ENCODE data around the gene ACVR1. TPM values are rescaled to one million over a fixed set of nuclear protein-coding genes. Genes with fewer than 3 reads are reported as not detected.

Gene ACVR1
- total and polyA plus RNA-seq, 4 donors = 9.5 to 53.4 (median 33.8) TPM

DNA sequence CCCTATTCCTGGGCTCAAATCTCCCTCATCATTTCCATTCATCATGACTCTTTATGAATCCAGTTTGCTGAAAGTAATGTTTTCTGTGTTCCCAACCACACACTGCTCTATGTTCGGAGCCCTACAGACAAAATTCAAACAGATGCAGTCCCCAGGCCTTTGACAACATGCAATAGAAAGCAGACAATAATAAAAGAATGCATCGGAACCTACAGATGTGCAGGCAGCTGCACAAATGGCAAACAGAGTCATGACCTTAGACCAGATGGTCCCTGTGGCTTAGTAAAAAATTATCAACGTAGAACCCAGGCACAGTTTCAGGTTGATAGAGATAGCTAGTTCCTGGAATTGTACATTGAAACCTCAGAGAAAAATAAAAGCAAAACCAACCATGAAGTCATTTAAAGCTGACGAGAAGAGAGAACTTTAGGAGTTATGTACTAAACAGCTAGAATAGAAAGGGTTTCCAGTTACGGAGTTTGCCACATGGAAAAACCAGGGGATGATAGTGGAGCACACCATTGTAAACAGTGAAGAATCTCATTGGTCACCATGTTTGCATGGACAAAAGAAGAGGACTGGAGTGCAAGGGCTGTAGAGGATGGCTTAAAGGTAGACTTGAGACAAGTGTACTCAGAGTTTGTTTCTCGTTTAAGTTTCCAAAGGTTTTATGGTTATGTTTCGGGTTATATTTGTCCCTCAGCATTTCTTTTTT lies 23.2 kb upstream of the ACVR1 start:
- intact Hi-C loops (cut with DNase I) = no loop called here
- DNase-seq (no peak), ATAC-seq (ENCODE audit: low FRiP score) (no peak)
- H3K9me3 ChIP-seq (ENCODE audit: control insufficient read depth, low read length) = no peaks in the 10 kb centered on the region
- H3K36me3 ChIP-seq (ENCODE audit: control insufficient read depth in 1 of 2, insufficient read depth in 2 of 2, low read length in 1 of 2) = no peaks in the 10 kb centered on the region
- no peak overlapping the region for H3K27ac ChIP-seq (ENCODE audit: low read depth in 1 of 2, low read length in 2 of 2)
- H3K27me3 ChIP-seq (ENCODE audit: control insufficient read depth in 1 of 2, insufficient read depth in 2 of 2, low read length in 1 of 2) = no peaks in the 10 kb centered on the region
- WGBS, 2 donors = 90 to 91% methylated on average over 7 of the region's 7 CpGs
- H3K4me1 ChIP-seq (ENCODE audit: control insufficient read depth in 1 of 2, insufficient read depth in 2 of 2, low read length in 2 of 2) = no peaks in the 10 kb centered on the region
- H3K4me3 ChIP-seq (ENCODE audit: low read length in 2 of 2) = no peak overlapping the region

DNA sequence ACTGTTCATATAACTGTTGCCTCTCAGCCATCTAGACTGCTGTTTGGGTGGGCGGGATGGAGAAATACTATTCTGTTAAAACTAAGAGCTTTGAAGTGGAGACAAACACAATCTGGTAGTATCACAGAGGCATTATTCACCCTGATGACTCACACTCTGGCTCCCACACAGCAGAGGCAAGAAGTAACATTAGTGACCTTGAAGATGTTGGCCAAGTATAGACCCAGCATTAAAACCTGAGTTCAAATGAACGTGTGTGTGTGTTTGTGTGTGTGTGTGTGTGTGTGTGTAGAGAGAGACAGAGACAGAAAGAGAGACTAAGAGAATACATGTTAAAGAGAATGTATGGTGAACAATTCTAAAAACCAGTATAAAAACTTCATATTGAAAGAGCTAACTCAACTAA lies 22.5 kb upstream of the ACVR1 start:
- no peak overlapping the region for H3K27ac ChIP-seq (ENCODE audit: low read depth in 1 of 2, low read length in 2 of 2)
- ATAC-seq (ENCODE audit: low FRiP score) = no peak
- H3K4me1 ChIP-seq (ENCODE audit: control insufficient read depth in 1 of 2, insufficient read depth in 2 of 2, low read length in 2 of 2) = no peaks in the 10 kb centered on the region
- H3K27me3 ChIP-seq (ENCODE audit: control insufficient read depth in 1 of 2, insufficient read depth in 2 of 2, low read length in 1 of 2) = no peaks in the 10 kb centered on the region
- no peak overlapping the region for H3K4me3 ChIP-seq (ENCODE audit: low read length in 2 of 2)
- no peak for DNase-seq
- no peaks in the 10 kb centered on the region for H3K36me3 ChIP-seq (ENCODE audit: control insufficient read depth in 1 of 2, insufficient read depth in 2 of 2, low read length in 1 of 2)
- 40 to 50% methylated on average over 2 of the region's 2 CpGs for WGBS, 2 donors
- intact Hi-C loops (cut with DNase I) = no loop called here
- H3K9me3 ChIP-seq (ENCODE audit: control insufficient read depth, low read length) = no peaks in the 10 kb centered on the region

GRCh38 chr2:157897106-157897971 lies 21.2 kb upstream of the ACVR1 start:
- no peak overlapping the region for H3K4me3 ChIP-seq (ENCODE audit: low read length in 2 of 2)
- intact Hi-C loops (cut with DNase I) = no loop called here
- H3K36me3 ChIP-seq (ENCODE audit: control insufficient read depth in 1 of 2, insufficient read depth in 2 of 2, low read length in 1 of 2) = peaks cover 0 to 2% of the 10 kb centered on the region in 2 donors
- H3K27ac ChIP-seq (ENCODE audit: low read depth in 1 of 2, low read length in 2 of 2) = no peak overlapping the region
- no peaks in the 10 kb centered on the region for H3K9me3 ChIP-seq (ENCODE audit: control insufficient read depth, low read length)
- no peaks in the 10 kb centered on the region for H3K27me3 ChIP-seq (ENCODE audit: control insufficient read depth in 1 of 2, insufficient read depth in 2 of 2, low read length in 1 of 2)
- no peaks in the 10 kb centered on the region for H3K4me1 ChIP-seq (ENCODE audit: control insufficient read depth in 1 of 2, insufficient read depth in 2 of 2, low read length in 2 of 2)
- ATAC-seq (ENCODE audit: low FRiP score) (no peak), DNase-seq (no peak)
- WGBS, 2 donors = 91 to 92% methylated on average over 4 of the region's 4 CpGs

GRCh38 chr2:157895531-157895930 lies 19.4 kb upstream of the ACVR1 start:
- H3K27me3 ChIP-seq (ENCODE audit: control insufficient read depth in 1 of 2, insufficient read depth in 2 of 2, low read length in 1 of 2) = no peaks in the 10 kb centered on the region
- WGBS, 2 donors = 89 to 95% methylated on average over 2 of the region's 2 CpGs
- no peak for ATAC-seq (ENCODE audit: low FRiP score)
- H3K27ac ChIP-seq (ENCODE audit: low read depth in 1 of 2, low read length in 2 of 2) = no peak overlapping the region
- H3K4me3 ChIP-seq (ENCODE audit: low read length in 2 of 2) = no peak overlapping the region
- no peaks in the 10 kb centered on the region for H3K4me1 ChIP-seq (ENCODE audit: control insufficient read depth in 1 of 2, insufficient read depth in 2 of 2, low read length in 2 of 2)
- intact Hi-C loops (cut with DNase I) = no loop called here
- no peak for DNase-seq
- no peaks in the 10 kb centered on the region for H3K9me3 ChIP-seq (ENCODE audit: control insufficient read depth, low read length)
- H3K36me3 ChIP-seq (ENCODE audit: control insufficient read depth in 1 of 2, insufficient read depth in 2 of 2, low read length in 1 of 2) = peaks cover 0 to 2% of the 10 kb centered on the region in 2 donors

DNA sequence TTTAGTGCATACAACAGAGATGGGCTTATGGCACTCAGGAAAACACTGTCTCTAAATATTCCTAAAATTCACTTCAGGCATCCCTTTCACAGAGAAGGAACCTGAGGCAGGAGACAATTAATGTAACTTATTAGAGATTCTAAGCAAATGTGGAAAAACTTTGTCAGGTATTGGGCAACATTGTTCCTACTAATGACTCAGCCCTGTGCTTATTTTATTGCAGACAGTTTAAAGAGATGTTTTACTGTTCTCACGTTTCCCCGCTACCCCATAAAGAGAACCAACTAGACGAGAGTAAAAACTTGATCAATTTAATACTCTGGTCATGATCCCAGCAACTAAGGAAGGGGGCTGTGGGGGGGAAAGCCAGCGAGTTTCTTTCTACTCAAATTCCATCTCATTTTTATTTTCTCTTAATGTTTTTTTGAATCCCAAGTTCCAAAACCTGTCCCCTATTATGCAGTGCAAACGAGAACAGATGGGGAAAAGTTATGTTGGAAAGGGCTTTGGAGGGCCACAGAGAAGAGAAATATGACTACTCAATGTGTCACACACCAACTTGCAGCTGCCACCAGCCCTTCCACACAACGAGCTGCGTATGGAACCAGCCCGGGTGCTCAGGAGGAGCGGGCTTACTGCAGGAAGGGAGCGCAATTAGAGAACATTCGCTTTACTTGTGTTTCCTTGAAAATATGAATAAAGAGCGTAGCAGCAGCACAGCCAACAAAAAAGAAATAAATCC lies 18.7 kb upstream of the ACVR1 start:
- H3K4me1 ChIP-seq (ENCODE audit: control insufficient read depth in 1 of 2, insufficient read depth in 2 of 2, low read length in 2 of 2) = no peaks in the 10 kb centered on the region
- ATAC-seq (ENCODE audit: low FRiP score) = no peak
- 80 to 86% methylated on average over 12 of the region's 12 CpGs for WGBS, 2 donors
- DNase-seq = no peak
- H3K36me3 ChIP-seq (ENCODE audit: control insufficient read depth in 1 of 2, insufficient read depth in 2 of 2, low read length in 1 of 2) = peaks cover 0 to 2% of the 10 kb centered on the region in 2 donors
- intact Hi-C loops (cut with DNase I) = no loop called here
- no peaks in the 10 kb centered on the region for H3K9me3 ChIP-seq (ENCODE audit: control insufficient read depth, low read length)
- H3K27ac ChIP-seq (ENCODE audit: low read depth in 1 of 2, low read length in 2 of 2) = no peak overlapping the region
- no peak overlapping the region for H3K4me3 ChIP-seq (ENCODE audit: low read length in 2 of 2)
- H3K27me3 ChIP-seq (ENCODE audit: control insufficient read depth in 1 of 2, insufficient read depth in 2 of 2, low read length in 1 of 2) = no peaks in the 10 kb centered on the region

DNA sequence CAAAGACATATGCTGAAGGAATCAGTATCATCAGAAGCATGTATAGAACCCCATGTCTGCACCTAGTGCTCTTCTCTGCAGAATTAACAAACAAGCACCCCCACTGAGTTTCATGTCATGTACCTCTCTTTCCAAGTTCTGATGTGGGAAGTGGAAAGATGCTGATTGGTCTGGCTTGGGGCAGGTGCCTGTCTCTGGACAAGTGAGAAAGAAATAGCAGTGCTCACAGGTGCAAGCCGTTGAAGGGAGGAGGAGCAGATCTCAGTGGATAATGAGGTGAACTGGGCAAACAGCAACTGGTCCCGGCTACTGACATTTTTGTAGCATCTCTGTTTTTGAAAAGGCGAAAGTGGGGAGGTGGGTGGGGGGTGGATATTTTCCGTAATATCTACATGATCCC lies 17.5 kb upstream of the ACVR1 start:
- Histone ChIP-seq H3K4me1 (ENCODE audit: control insufficient read depth in 1 of 2, insufficient read depth in 2 of 2, low read length in 2 of 2) (no peaks in the 10 kb centered on the region), H3K27me3 (ENCODE audit: control insufficient read depth in 1 of 2, insufficient read depth in 2 of 2, low read length in 1 of 2) (no peaks in the 10 kb centered on the region), H3K27ac (ENCODE audit: low read depth in 1 of 2, low read length in 2 of 2) (no peak overlapping the region), H3K36me3 (ENCODE audit: control insufficient read depth in 1 of 2, insufficient read depth in 2 of 2, low read length in 1 of 2) (peaks cover 0 to 2% of the 10 kb centered on the region in 2 donors), H3K9me3 (ENCODE audit: control insufficient read depth, low read length) (no peaks in the 10 kb centered on the region), H3K4me3 (ENCODE audit: low read length in 2 of 2) (no peak overlapping the region)
- no peak for DNase-seq
- intact Hi-C loops (cut with DNase I) = no loop called here
- ATAC-seq (ENCODE audit: low FRiP score) = no peak
- 87 to 90% methylated on average over 4 of the region's 4 CpGs for WGBS, 2 donors

DNA sequence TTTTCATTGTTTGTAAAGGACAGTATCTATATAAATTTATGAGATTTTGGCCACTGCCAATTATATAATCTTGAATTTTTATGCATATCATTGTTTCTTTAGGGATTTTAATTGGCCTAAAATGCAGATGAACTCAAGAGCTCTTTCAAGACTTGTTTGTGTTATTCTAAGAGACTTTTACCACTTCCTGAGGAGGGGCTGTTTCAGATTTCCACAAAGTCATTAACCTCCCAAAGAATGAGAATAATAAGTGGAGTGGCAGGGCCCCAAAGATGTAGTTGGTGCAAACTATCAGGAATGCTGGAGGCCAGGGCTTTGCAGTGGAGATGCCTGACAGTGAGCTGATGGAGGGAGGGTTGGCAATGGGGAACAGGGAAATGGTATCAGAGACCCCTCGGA lies 15.5 kb upstream of the ACVR1 start:
- Histone ChIP-seq H3K4me1 (ENCODE audit: control insufficient read depth in 1 of 2, insufficient read depth in 2 of 2, low read length in 2 of 2) (no peaks in the 10 kb centered on the region), H3K4me3 (ENCODE audit: low read length in 2 of 2) (no peak overlapping the region), H3K27ac (ENCODE audit: low read depth in 1 of 2, low read length in 2 of 2) (no peak overlapping the region), H3K36me3 (ENCODE audit: control insufficient read depth in 1 of 2, insufficient read depth in 2 of 2, low read length in 1 of 2) (peaks cover 0 to 2% of the 10 kb centered on the region in 2 donors), H3K27me3 (ENCODE audit: control insufficient read depth in 1 of 2, insufficient read depth in 2 of 2, low read length in 1 of 2) (no peaks in the 10 kb centered on the region), H3K9me3 (ENCODE audit: control insufficient read depth, low read length) (no peaks in the 10 kb centered on the region)
- intact Hi-C loops (cut with DNase I) = no loop called here
- 86 to 90% methylated on average over 1 of the region's 1 CpG for WGBS, 2 donors
- ATAC-seq (ENCODE audit: low FRiP score) (no peak), DNase-seq (no peak)

- peaks cover 0 to 2% of the 10 kb centered on the region in 2 donors for H3K36me3 ChIP-seq (ENCODE audit: control insufficient read depth in 1 of 2, insufficient read depth in 2 of 2, low read length in 1 of 2)
- intact Hi-C loops (cut with DNase I) = no loop called here
- H3K4me1 ChIP-seq (ENCODE audit: control insufficient read depth in 1 of 2, insufficient read depth in 2 of 2, low read length in 2 of 2) = no peaks in the 10 kb centered on the region
- H3K9me3 ChIP-seq (ENCODE audit: control insufficient read depth, low read length) = no peaks in the 10 kb centered on the region
- no peaks in the 10 kb centered on the region for H3K27me3 ChIP-seq (ENCODE audit: control insufficient read depth in 1 of 2, insufficient read depth in 2 of 2, low read length in 1 of 2)
- ATAC-seq (ENCODE audit: low FRiP score) = no peak
- H3K27ac ChIP-seq (ENCODE audit: low read depth in 1 of 2, low read length in 2 of 2) = no peak overlapping the region
- no peak for DNase-seq
- WGBS, 2 donors = 80 to 91% methylated on average over 2 of the region's 2 CpGs
- H3K4me3 ChIP-seq (ENCODE audit: low read length in 2 of 2) = no peak overlapping the region
Observed at GRCh38 chr2:157890969-157891642, 15.0 kb upstream of the ACVR1 start.

All from aorta (tissue), 5 donors.